Measurements from ENCODE around the gene RNPS1.

The RNPS1 gene

DNA sequence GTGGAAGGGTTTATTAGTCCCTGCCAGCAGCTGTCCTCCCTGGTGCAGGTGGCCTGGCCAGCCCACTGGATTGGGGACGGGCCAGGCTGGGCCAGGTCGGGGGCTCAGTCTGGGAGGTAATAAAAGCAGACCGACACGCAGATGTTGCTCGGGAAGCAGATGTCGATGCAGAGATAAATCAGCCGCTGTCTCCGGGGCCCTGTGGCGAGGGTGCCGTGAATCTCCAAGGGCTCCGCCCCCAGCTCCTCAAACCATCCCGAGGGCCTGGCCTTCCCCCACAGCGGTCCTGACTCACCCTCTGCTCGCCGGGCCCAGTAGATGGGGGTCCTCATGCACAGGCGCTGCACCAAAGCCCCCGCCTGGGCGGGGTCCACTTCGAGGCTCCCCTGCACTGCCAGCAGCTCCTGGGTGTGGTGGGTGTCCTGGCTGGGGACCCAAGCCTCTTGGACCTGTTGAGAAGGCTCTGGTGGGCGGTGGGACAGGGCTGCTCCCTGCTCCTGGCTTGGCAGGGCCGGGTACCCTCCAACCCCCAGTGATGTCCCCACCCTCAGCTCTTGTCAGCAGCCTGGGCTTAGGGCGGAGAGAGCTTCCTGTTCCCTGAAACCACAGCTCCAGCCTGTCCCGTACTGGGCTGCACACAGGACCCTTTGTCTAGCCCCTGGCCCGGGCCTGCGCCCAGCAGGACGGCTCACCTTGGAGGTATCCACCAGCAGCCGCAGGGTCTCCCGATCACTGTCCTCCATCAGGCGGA is 58.5 kb downstream of the RNPS1 start:
- Histone ChIP-seq H3K79me2 (ENCODE audit: insufficient read depth, low read length) (peaks cover 26% of the 10 kb centered on the region), H3K27me3 (ENCODE audit: low read length) (no peaks in the 10 kb centered on the region), H3F3A (ENCODE audit: insufficient read depth) (peaks cover 7% of the 10 kb centered on the region; the same call in 1 of the 2 replicates), H3K9me3 (ENCODE audit: insufficient read depth, low read length) (no peaks in the 10 kb centered on the region), H3K27ac (ENCODE audit: low read depth, low read length) (no peak overlapping the region), H3K4me2 (ENCODE audit: low read depth, low read length, poor library complexity, severe bottlenecking) (no peak overlapping the region), H2AFZ (ENCODE audit: low read depth, low read length, severe bottlenecking) (no peak overlapping the region), H3K9ac (ENCODE audit: low read length) (no peak overlapping the region), H3K36me3 (ENCODE audit: low read length) (no peaks in the 10 kb centered on the region), H3K9me2 (replicated peaks; ENCODE audit: insufficient read depth, low read length) (no peaks in the 10 kb centered on the region), H3K4me3 (ENCODE audit: insufficient read depth, low read length, poor library complexity, severe bottlenecking) (no peak overlapping the region), H4K20me1 (ENCODE audit: low read depth, low read length) (no peaks in the 10 kb centered on the region)
- TF ChIP-seq EZH2phosphoT487 (conservative IDR thresholded peaks at IDR 0.05; ENCODE audit: low read length), result no peak
- TF ChIP-seq, protein P1, sequence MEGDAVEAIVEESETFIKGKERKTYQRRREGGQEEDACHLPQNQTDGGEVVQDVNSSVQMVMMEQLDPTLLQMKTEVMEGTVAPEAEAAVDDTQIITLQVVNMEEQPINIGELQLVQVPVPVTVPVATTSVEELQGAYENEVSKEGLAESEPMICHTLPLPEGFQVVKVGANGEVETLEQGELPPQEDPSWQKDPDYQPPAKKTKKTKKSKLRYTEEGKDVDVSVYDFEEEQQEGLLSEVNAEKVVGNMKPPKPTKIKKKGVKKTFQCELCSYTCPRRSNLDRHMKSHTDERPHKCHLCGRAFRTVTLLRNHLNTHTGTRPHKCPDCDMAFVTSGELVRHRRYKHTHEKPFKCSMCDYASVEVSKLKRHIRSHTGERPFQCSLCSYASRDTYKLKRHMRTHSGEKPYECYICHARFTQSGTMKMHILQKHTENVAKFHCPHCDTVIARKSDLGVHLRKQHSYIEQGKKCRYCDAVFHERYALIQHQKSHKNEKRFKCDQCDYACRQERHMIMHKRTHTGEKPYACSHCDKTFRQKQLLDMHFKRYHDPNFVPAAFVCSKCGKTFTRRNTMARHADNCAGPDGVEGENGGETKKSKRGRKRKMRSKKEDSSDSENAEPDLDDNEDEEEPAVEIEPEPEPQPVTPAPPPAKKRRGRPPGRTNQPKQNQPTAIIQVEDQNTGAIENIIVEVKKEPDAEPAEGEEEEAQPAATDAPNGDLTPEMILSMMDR (IDR thresholded peaks at IDR 0.05; ENCODE audit: insufficient read depth, low read length, poor library complexity, severe bottlenecking), result no peak

DNA sequence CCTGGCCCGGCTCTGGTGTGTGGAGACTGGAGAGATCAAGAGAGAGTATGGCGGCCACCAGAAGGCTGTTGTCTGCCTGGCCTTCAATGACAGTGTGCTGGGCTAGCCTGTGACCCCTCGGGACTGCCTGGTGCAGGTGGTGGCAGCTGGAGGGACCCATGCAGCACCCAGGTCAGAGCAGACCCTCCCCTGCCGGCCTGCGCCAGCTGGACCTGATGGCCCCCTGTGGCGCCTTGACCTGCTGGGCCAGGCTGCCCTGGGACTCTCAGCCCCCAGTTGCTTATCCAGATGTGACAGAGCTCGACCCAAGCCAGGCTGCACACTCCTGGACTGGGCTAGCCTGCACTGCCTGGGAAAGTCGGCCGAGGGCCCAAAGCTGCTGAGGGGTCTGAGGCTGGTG is 59.2 kb downstream of the RNPS1 start:
- H4K20me1 ChIP-seq (ENCODE audit: low read depth, low read length), result no peaks in the 10 kb centered on the region
- no peaks in the 10 kb centered on the region for H3K36me3 ChIP-seq (ENCODE audit: low read length)
- no peaks in the 10 kb centered on the region for H3K27me3 ChIP-seq (ENCODE audit: low read length)
- no peak overlapping the region for H3K4me2 ChIP-seq (ENCODE audit: low read depth, low read length, poor library complexity, severe bottlenecking)
- H3K79me2 ChIP-seq (ENCODE audit: insufficient read depth, low read length), result peaks cover 21% of the 10 kb centered on the region
- no peak overlapping the region for H2AFZ ChIP-seq (ENCODE audit: low read depth, low read length, severe bottlenecking)
- H3F3A ChIP-seq (ENCODE audit: insufficient read depth), result peaks cover 7% of the 10 kb centered on the region; the same call in 1 of the 2 replicates
- TF ChIP-seq, protein P1 (IDR thresholded peaks at IDR 0.05; ENCODE audit: insufficient read depth, low read length, poor library complexity, severe bottlenecking), result no peak
- TF ChIP-seq EZH2phosphoT487 (conservative IDR thresholded peaks at IDR 0.05; ENCODE audit: low read length), result no peak
- no peaks in the 10 kb centered on the region for H3K9me3 ChIP-seq (ENCODE audit: insufficient read depth, low read length)
- no peak overlapping the region for H3K9ac ChIP-seq (ENCODE audit: low read length)
- no peaks in the 10 kb centered on the region for H3K9me2 ChIP-seq (replicated peaks; ENCODE audit: insufficient read depth, low read length)
- no peak overlapping the region for H3K4me3 ChIP-seq (ENCODE audit: insufficient read depth, low read length, poor library complexity, severe bottlenecking)
- H3K27ac ChIP-seq (ENCODE audit: low read depth, low read length), result no peak overlapping the region

DNA sequence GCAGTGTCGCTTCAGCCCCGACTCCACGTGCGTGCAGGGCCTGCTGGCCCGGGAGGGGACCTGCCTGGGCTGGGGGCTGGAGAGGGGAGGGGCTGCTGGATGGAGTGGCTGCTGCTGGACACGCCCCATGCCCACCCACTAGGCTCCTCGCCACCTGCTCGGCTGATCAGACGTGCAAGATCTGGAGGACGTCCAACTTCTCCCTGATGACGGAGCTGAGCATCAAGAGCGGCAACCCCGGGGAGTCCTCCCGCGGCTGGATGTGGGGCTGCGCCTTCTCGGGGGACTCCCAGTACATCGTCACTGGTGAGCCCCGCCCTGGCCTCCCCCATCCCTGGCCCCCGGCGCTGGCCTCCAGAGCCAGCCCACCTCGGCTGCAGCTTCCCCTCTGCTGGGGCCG is 59.6 kb downstream of the RNPS1 start:
- Histone ChIP-seq H3K27me3 (ENCODE audit: low read length) (no peaks in the 10 kb centered on the region), H3F3A (ENCODE audit: insufficient read depth) (peaks cover 7% of the 10 kb centered on the region; the same call in 1 of the 2 replicates), H2AFZ (ENCODE audit: low read depth, low read length, severe bottlenecking) (no peak overlapping the region), H3K4me2 (ENCODE audit: low read depth, low read length, poor library complexity, severe bottlenecking) (no peak overlapping the region), H4K20me1 (ENCODE audit: low read depth, low read length) (no peaks in the 10 kb centered on the region), H3K27ac (ENCODE audit: low read depth, low read length) (no peak overlapping the region), H3K79me2 (ENCODE audit: insufficient read depth, low read length) (peaks cover 16% of the 10 kb centered on the region), H3K9ac (ENCODE audit: low read length) (no peak overlapping the region), H3K9me2 (replicated peaks; ENCODE audit: insufficient read depth, low read length) (no peaks in the 10 kb centered on the region), H3K36me3 (ENCODE audit: low read length) (no peaks in the 10 kb centered on the region), H3K9me3 (ENCODE audit: insufficient read depth, low read length) (no peaks in the 10 kb centered on the region), H3K4me3 (ENCODE audit: insufficient read depth, low read length, poor library complexity, severe bottlenecking) (no peak overlapping the region)
- TF ChIP-seq EZH2phosphoT487 (conservative IDR thresholded peaks at IDR 0.05; ENCODE audit: low read length), result no peak
- TF ChIP-seq, protein P1 (IDR thresholded peaks at IDR 0.05; ENCODE audit: insufficient read depth, low read length, poor library complexity, severe bottlenecking), result no peak
